ACC112 (cell line): Measurements from ENCODE around the gene SERPINE2.

Experiments used
- H2AFZ ChIP-seq: fragments of 200-600 bp; sonication (generic); one replicate; pipeline ENCODE4 v1.6.0; 2017; ENCODE audit warnings: antibody characterized with exemption, low read length; ENCODE audit not compliant: unreplicated experiment
- H3K27ac ChIP-seq: fragments of 200-600 bp; sonication (generic); 2 replicates; pipeline ENCODE4 v1.5.1; 2014; ENCODE audit warnings: low read depth, mild to moderate bottlenecking, antibody characterized with exemption, low read length, moderate library complexity
- H3K27me3 ChIP-seq: fragments of 200-600 bp; sonication (generic); 2 replicates; pipeline ENCODE4 v1.6.1; 2014; ENCODE audit warnings: mild to moderate bottlenecking, antibody characterized with exemption, low read length, moderate library complexity, mixed read lengths; ENCODE audit not compliant: insufficient read depth
- H3K36me3 ChIP-seq: fragments of 200-600 bp; sonication (generic); 2 replicates; pipeline ENCODE4 v1.6.1; 2016; ENCODE audit warnings: mild to moderate bottlenecking, antibody characterized with exemption, low read length, moderate library complexity, mixed read lengths; ENCODE audit not compliant: insufficient read depth
- H3K4me1 ChIP-seq: fragments of 200-600 bp; sonication (generic); one replicate; pipeline ENCODE4 v1.6.1; 2016; ENCODE audit warnings: low read length, mixed read lengths; ENCODE audit not compliant: insufficient read depth, unreplicated experiment, control insufficient read depth
- H3K4me3 ChIP-seq: fragments of 200-600 bp; sonication (generic); 2 replicates; pipeline ENCODE4 v1.5.1; 2014; ENCODE audit warnings: mild to moderate bottlenecking, low read depth, low read length
- H3K79me2 ChIP-seq: fragments of 200-600 bp; sonication (generic); one replicate; pipeline ENCODE4 v1.6.0; 2016; ENCODE audit warnings: low read length; ENCODE audit not compliant: control insufficient read depth, unreplicated experiment, insufficient read depth

SERPINE2 gene

GRCh38 chr2:223979730-223980396 is 59.2 kb downstream of the SERPINE2 start:
- peaks cover 57% of the 10 kb centered on the region for H3K36me3 ChIP-seq
- H3K27ac ChIP-seq: peak overlapping the region; percentile 10; the same call in 1 of the 2 replicates

GRCh38 chr2:223978451-223978850 is 60.6 kb downstream of the SERPINE2 start:
- peaks cover 54% of the 10 kb centered on the region for H3K36me3 ChIP-seq
- H3K27me3 ChIP-seq: no peaks in the 10 kb centered on the region
- no peaks in the 10 kb centered on the region for H3K79me2 ChIP-seq
- peaks cover 35% of the 10 kb centered on the region for H3K4me1 ChIP-seq
- H3K4me3 ChIP-seq: no peak overlapping the region
- no peak overlapping the region for H3K27ac ChIP-seq
- H2AFZ ChIP-seq: no peak overlapping the region

More at GRCh38 chr2:223979730-223980396, 59.2 kb downstream of the SERPINE2 start:
- no peaks in the 10 kb centered on the region for H3K27me3 ChIP-seq
- H3K4me3 ChIP-seq: no peak overlapping the region
- H3K4me1 ChIP-seq: peaks cover 35% of the 10 kb centered on the region
- no peaks in the 10 kb centered on the region for H3K79me2 ChIP-seq
- H2AFZ ChIP-seq: no peak overlapping the region

GRCh38 chr2:223976635-223977226 is 62.4 kb downstream of the SERPINE2 start:
- Histone ChIP-seq H3K27me3 (no peaks in the 10 kb centered on the region), H3K27ac (peak overlapping the region; percentile 62), H3K79me2 (no peaks in the 10 kb centered on the region), H2AFZ (no peak overlapping the region), H3K4me1 (peaks cover 35% of the 10 kb centered on the region), H3K4me3 (no peak overlapping the region), H3K36me3 (peaks cover 41% of the 10 kb centered on the region)

- H3K4me3 ChIP-seq: no peak overlapping the region
- H2AFZ ChIP-seq: no peak overlapping the region
- H3K36me3 ChIP-seq: peaks cover 15% of the 10 kb centered on the region
- no peak overlapping the region for H3K27ac ChIP-seq
- no peaks in the 10 kb centered on the region for H3K79me2 ChIP-seq
- no peaks in the 10 kb centered on the region for H3K27me3 ChIP-seq
- peaks cover 30% of the 10 kb centered on the region for H3K4me1 ChIP-seq
Measured at GRCh38 chr2:223973606-223974005, 65.5 kb downstream of the SERPINE2 start.

- no peak overlapping the region for H3K4me3 ChIP-seq
- H3K79me2 ChIP-seq: no peaks in the 10 kb centered on the region
- peaks cover 15% of the 10 kb centered on the region for H3K36me3 ChIP-seq
- H3K27ac ChIP-seq: no peak overlapping the region
- H2AFZ ChIP-seq: no peak overlapping the region
- H3K4me1 ChIP-seq: peaks cover 34% of the 10 kb centered on the region
- H3K27me3 ChIP-seq: no peaks in the 10 kb centered on the region
Measured at GRCh38 chr2:223972656-223973102, 66.4 kb downstream of the SERPINE2 start.

- no peaks in the 10 kb centered on the region for H3K27me3 ChIP-seq
- H3K36me3 ChIP-seq: peaks cover 19% of the 10 kb centered on the region
- peaks cover 28% of the 10 kb centered on the region for H3K4me1 ChIP-seq
- no peak overlapping the region for H3K27ac ChIP-seq
- H3K4me3 ChIP-seq: no peak overlapping the region
- H3K79me2 ChIP-seq: no peaks in the 10 kb centered on the region
- no peak overlapping the region for H2AFZ ChIP-seq
Measured at GRCh38 chr2:223971731-223972130, 67.4 kb downstream of the SERPINE2 start.

- peak overlapping the region; percentile 64 for H3K27ac ChIP-seq
- H3K36me3 ChIP-seq: peaks cover 20% of the 10 kb centered on the region
Measured at GRCh38 chr2:223970343-223971128, 68.5 kb downstream of the SERPINE2 start.

GRCh38 chr2:223969856-223970255 is 69.2 kb downstream of the SERPINE2 start:
- Histone ChIP-seq H2AFZ (no peak overlapping the region), H3K36me3 (peaks cover 19% of the 10 kb centered on the region), H3K27ac (peak overlapping the region; percentile 64), H3K79me2 (no peaks in the 10 kb centered on the region), H3K27me3 (no peaks in the 10 kb centered on the region), H3K4me3 (no peak overlapping the region), H3K4me1 (peaks cover 25% of the 10 kb centered on the region)

More at GRCh38 chr2:223970343-223971128, 68.5 kb downstream of the SERPINE2 start:
- Histone ChIP-seq H3K79me2 (no peaks in the 10 kb centered on the region), H3K4me3 (no peak overlapping the region), H3K27me3 (no peaks in the 10 kb centered on the region), H2AFZ (no peak overlapping the region), H3K4me1 (peaks cover 25% of the 10 kb centered on the region)

- Histone ChIP-seq H3K27ac (peak overlapping the region; percentile 64), H3K36me3 (peaks cover 13% of the 10 kb centered on the region), H2AFZ (no peak overlapping the region)
Measured at GRCh38 chr2:223969315-223969714, 69.8 kb downstream of the SERPINE2 start.

GRCh38 chr2:223967981-223968380 is 71.1 kb downstream of the SERPINE2 start:
- Histone ChIP-seq H3K36me3 (peaks cover 11% of the 10 kb centered on the region), H3K4me1 (peaks cover 25% of the 10 kb centered on the region), H3K4me3 (no peak overlapping the region), H2AFZ (no peak overlapping the region), H3K27ac (peak overlapping the region; percentile 45), H3K79me2 (peaks cover 8% of the 10 kb centered on the region), H3K27me3 (no peaks in the 10 kb centered on the region)

More at GRCh38 chr2:223969315-223969714, 69.8 kb downstream of the SERPINE2 start:
- H3K79me2 ChIP-seq: no peaks in the 10 kb centered on the region
- no peaks in the 10 kb centered on the region for H3K27me3 ChIP-seq
- H3K4me3 ChIP-seq: no peak overlapping the region
- peaks cover 25% of the 10 kb centered on the region for H3K4me1 ChIP-seq
